ENCODE data around the gene PRR18. TPM values are rescaled to one million over a fixed set of nuclear protein-coding genes. Genes with fewer than 3 reads are reported as not detected.

The PRR18 gene
- total RNA-seq, 1 experiment from 2014 or later: 0.07 TPM

DNA sequence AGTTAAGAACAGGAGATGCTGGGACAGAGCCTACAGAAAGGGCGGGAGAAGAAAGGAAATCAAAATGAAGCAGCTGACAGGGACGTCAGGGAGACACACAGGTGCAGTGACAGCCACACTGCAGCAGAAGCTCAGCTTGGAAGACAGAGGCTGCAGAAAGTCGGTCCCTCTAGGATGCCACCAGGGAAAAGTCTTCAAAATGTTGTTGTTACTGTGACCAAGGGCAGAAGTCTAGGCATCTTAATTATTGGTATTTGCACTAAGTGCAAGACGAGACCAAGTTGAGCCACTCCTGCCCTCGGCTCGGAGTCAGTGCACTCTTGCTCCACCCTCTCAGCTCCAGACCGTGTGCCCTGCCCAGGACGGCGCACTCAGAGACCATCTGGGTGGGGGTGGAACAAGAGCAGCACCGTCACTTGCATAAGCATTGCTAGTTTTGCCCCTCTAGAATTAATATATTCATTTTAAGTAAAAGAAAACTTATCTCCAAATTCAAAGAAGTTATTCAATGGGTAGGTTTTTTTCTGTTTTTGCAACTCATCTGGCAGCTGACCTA is 2.6 kb downstream of the PRR18 start:
- Histone ChIP-seq H3K36me3 (replicated peaks; ENCODE audit: control insufficient read depth, insufficient read depth, low read length) (no peaks in the 10 kb centered on the region), H3K27me3 (ENCODE audit: control insufficient read depth, insufficient read depth, low read length) (peaks cover 49% of the 10 kb centered on the region), H3K4me3 (ENCODE audit: insufficient read depth, low read depth, low read length) (no peak overlapping the region)
- DNase-seq: no peak

DNA sequence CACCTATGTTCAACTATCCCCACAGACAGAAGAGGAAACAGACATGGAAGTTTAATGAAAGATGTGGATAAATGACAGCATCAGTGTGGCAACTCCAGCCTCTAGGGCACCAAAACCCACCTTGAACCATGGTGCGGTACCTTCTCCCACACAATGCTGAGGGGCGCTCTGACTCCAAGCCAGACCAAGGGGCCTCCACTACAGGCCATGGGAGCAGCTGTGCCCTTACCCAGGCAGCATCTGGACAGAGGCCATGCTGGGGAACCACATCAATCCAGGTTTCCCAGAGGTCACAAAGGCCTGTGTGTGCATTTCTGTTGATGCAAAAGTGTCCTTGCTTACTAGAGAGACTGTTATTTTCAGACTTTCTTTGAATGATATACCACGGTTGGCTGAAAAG is 4.1 kb downstream of the PRR18 start:
- DNase-seq: no peak
- Histone ChIP-seq H3K4me3 (ENCODE audit: insufficient read depth, low read depth, low read length) (no peak overlapping the region), H3K27me3 (ENCODE audit: control insufficient read depth, insufficient read depth, low read length) (peaks cover 37% of the 10 kb centered on the region), H3K36me3 (replicated peaks; ENCODE audit: control insufficient read depth, insufficient read depth, low read length) (no peaks in the 10 kb centered on the region)

DNA sequence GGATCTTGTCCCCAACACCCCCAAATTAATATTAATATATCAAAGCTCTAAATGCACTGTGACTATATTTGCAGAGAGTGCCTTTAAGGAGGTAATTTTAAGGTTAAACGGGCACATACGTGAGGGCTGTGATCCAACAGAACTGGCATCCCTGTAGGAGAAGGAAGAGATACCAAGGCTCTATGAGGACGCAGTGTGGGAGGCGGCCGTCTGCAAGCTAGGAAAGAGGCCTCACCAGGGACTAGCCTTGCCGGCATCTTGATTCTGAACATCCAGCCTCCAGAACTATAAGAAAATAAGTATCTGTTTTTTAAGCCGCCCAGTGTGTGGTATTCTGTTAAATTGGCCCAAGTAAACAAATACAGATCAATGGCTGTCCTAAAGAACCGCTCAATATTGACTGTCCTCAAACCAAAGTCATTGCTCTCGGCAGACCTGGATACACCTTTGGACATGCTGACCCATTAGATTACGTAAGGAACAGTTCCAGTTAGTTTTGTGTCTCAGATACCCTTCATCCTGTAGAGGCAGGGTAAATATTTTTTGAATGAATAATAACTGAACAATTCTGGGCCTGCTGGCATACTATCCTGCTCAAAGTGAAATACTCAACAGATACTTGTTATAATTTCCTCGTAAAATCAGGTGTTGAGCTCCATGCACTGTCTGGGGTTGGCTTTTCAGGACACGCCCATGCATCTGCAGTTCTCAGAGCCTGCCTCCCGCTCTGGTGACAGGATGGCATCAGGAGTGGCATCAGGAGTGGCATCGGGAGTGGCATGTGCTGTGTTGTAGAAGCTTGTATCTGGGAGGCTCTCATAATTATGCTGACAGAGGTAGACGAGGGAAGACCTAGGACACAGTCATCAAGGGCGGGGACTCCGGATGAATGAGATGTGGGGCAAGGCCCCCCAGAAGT is 6.3 kb downstream of the PRR18 start:
- DNase-seq: no peak
- Histone ChIP-seq H3K27me3 (ENCODE audit: control insufficient read depth, insufficient read depth, low read length) (peaks cover 16% of the 10 kb centered on the region), H3K36me3 (replicated peaks; ENCODE audit: control insufficient read depth, insufficient read depth, low read length) (no peaks in the 10 kb centered on the region), H3K4me3 (ENCODE audit: insufficient read depth, low read depth, low read length) (no peak overlapping the region)

DNA sequence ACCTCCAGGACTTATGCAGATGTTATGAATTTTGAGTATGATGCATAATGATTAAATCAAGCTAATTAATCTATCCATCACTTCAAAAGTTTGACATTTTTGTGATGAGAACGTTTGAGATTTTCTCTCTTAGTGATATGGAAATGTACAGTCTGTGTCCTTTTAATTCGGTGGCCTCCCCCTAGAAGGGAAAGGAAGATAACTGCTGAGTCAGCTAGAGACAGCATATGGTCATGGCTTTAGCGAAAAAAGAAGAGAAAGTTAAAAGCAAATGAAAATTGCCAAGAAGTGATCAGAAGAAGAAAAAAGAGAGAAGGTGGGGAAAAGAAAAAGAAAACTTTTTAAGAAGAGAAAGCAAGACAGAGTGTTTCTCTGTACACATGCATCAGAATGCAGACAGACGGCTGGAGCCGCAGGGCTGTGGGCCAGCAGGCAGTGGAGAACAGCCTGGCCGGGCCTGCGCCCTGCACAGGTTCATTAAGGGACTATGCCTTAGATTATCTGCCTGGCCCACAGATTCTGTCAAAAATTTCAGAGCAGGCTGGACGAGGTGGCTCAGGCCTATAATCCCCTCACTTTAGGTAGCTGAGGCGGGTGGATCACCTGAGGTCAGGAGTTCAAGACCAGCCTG is 7.7 kb downstream of the PRR18 start:
- peaks cover 2% of the 10 kb centered on the region for H3K27me3 ChIP-seq (ENCODE audit: control insufficient read depth, insufficient read depth, low read length)
- H3K4me3 ChIP-seq (ENCODE audit: insufficient read depth, low read depth, low read length): no peak overlapping the region
- no peak for DNase-seq
- no peaks in the 10 kb centered on the region for H3K36me3 ChIP-seq (replicated peaks; ENCODE audit: control insufficient read depth, insufficient read depth, low read length)

DNA sequence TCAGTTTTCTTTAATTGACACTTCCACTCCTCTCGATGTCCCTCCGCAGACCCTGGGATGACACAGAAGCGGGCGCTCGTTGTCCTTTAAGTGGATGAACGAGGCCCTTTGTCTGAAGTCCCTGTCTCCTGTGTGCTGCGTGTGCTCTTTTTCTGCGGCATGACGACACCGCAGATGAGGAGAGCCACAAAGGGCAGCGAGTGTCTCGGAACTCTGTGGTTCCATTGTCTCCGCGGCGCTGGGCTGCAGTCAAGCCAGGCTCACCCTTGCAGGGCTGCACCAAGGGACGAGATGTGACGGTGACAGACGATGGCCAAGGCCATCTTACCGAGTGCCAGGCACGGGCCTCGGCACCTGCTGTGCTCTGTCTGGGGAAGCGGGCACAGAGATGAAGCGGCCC is 10.6 kb downstream of the PRR18 start:
- Histone ChIP-seq H3K36me3 (replicated peaks; ENCODE audit: control insufficient read depth, insufficient read depth, low read length) (no peaks in the 10 kb centered on the region), H3K27me3 (ENCODE audit: control insufficient read depth, insufficient read depth, low read length) (no peaks in the 10 kb centered on the region), H3K4me3 (ENCODE audit: insufficient read depth, low read depth, low read length) (no peak overlapping the region)
- DNase-seq: no peak

DNA sequence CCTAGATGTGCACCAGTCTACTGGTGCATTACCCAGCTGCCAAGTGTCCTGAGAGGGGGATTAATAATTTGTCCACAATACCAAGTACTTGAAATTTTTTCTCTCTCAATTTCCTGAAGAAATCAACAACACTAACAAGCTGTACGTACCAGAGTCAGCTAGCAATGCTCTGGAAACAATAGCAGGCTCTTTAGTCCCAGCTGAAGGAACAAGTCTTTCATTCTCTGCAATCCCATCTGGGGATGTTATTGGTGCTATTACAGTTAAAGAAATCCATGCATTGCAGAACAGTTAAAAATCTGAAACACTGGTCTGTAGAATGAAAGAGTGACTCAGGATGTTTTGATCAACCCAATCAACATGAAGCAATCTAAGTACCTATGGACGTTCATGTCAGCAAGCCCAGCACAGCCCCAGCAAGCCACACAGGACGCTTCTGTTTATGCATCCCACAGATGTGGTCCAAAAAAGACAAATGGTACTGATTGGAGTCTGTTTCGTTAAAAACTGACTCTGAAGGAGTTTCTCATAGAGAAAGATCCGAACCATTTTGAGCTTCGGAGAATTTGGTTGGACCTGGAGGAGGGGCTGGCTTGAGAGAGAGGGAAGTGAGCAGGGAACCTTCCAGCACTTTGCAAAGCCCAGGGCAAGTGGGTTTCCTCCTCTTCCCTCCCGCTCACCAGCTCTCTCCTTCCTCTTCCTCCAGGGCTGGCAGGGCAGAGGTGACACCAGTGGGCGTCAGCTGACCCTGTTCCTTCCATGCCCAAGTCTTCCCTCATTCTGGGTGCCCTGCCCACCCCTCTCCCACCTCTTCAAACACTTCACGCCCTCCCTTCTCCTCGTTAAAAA is 11.9 kb downstream of the PRR18 start:
- Histone ChIP-seq H3K4me3 (ENCODE audit: insufficient read depth, low read depth, low read length) (no peak overlapping the region), H3K27me3 (ENCODE audit: control insufficient read depth, insufficient read depth, low read length) (no peaks in the 10 kb centered on the region), H3K36me3 (replicated peaks; ENCODE audit: control insufficient read depth, insufficient read depth, low read length) (no peaks in the 10 kb centered on the region)
- no peak for DNase-seq

DNA sequence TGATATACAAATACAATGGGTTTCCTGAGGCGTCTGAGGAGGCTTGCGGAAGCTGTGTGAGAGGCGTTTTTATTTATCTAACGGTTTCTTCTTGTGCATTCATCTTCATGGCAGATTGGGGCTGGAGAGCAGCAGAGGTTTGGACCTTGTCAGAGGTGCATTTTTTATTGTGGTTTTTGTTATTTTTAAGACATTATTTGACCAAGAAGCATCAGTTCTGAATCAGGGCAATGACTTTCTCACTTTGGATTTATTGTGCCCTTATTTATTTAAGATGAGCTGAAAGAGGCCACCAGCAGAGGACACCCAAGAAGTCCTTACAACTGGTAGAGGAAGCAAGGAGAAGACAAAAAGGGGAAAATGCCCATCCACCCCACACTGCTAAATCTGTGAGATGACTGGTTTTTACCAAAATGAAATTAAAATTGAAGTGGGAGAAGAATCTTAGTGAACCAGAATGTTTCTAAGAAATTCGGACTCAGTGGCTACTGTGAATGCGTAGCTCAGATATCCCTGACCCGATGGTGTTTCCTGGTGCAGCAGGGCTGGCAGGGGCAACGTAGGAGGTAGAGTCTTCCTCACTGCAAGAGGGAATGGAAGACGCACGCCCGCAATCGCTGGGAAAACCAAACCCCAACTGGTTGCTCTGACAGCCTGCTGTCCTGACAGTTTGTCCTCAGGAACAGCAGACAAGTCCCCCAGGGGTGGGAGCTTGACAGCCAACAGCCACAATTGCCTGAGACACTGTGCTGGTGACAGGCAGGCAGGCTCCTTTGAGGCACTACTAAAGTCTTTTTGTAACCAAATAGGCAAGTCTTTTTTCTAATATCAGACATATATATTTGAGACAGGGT is 14.2 kb downstream of the PRR18 start:
- no peak overlapping the region for H3K4me3 ChIP-seq (ENCODE audit: insufficient read depth, low read depth, low read length)
- no peaks in the 10 kb centered on the region for H3K27me3 ChIP-seq (ENCODE audit: control insufficient read depth, insufficient read depth, low read length)
- no peaks in the 10 kb centered on the region for H3K36me3 ChIP-seq (replicated peaks; ENCODE audit: control insufficient read depth, insufficient read depth, low read length)
- no peak for DNase-seq

DNA sequence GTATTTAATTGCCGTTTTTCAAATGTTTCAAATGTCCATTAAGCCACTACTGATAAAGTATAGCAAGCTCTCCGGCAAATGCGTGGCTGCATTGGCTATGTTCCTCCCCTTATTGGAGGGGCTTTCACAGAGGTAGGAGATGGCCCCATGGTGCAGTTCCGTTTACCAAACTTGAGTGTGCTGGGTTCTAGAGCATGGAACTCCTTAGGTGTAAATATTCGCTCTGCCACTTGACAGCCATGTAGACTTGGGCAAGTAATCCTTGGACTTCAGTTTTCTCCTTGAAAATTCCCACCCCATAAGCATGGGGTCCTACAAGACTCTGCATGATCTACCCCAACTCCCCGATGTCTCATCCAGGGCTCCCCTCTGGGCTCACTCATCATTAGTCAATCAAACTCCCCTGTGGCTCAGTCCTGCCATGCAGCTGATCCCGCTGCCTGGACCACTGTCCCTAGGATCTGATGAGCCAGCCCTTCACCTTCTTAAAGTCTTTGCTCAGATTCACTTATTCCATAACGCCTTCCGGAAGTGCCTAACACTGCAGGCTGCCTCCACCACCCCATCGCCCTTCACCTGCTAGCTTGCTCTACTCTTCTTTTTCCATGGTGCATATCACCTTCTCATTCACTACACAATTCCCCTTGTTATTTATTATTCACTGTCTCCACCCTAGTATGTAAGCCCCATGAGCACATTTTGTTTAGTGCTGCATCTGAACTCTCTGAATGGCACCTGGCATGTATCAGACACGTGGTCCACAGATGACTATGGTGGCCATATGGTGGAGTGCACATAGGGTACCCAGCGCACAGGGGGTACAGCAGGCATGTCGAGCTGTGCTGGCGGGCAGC is 18.8 kb downstream of the PRR18 start:
- H3K27me3 ChIP-seq (ENCODE audit: control insufficient read depth, insufficient read depth, low read length): no peaks in the 10 kb centered on the region
- H3K4me3 ChIP-seq (ENCODE audit: insufficient read depth, low read depth, low read length): no peak overlapping the region
- DNase-seq: no peak

DNA sequence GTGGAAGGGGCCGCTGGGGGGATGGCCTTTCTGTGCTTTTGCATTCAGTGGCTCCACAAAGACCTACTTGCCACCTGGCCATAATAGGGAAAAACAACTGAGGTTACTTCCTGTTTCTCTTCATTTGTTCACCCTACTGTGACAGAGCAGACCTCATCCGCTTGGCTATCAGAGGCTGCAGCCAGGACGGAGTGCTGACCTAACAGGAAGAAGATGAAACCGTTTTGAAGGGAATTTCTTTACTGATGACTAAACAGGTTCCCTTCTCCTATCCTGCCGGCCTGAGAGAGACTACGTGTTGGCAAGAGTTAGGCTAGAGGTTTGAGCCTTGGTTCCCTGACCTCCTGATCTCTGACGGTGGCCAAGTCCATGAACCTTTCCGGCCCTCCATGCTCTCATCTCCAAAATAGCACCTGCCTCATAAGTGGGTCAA is 21.3 kb downstream of the PRR18 start:
- no peak for DNase-seq
- no peaks in the 10 kb centered on the region for H3K36me3 ChIP-seq (replicated peaks; ENCODE audit: control insufficient read depth, insufficient read depth, low read length)
- no peaks in the 10 kb centered on the region; the same call in 1 of the 2 replicates for H3K27me3 ChIP-seq (ENCODE audit: control insufficient read depth, insufficient read depth, low read length)
- H3K4me3 ChIP-seq (ENCODE audit: insufficient read depth, low read depth, low read length): no peak overlapping the region

More for the DNA sequence above, 18.8 kb downstream of the PRR18 start:
- no peaks in the 10 kb centered on the region for H3K36me3 ChIP-seq (replicated peaks; ENCODE audit: control insufficient read depth, insufficient read depth, low read length)

DNA sequence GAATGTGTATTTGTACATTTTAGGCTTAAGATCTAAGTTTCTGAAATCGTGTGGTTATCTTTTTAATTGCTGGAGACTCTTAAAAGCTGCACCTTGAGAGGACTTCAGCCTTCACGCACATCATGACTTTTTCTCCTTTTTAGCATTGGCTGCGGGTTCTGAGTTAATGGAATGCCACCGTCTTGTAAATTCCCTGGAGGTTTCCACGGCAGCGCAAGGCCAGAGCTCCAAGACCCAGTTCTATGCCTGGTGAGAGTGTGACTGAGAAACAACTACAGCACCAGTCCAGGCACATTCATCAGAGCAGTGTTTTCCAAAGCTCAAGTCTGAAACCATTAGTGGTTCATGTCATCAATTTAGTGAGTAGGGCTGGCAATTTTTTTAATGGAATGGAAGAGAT is 23.0 kb downstream of the PRR18 start:
- no peak overlapping the region for H3K4me3 ChIP-seq (ENCODE audit: insufficient read depth, low read depth, low read length)
- DNase-seq: no peak
- H3K36me3 ChIP-seq (replicated peaks; ENCODE audit: control insufficient read depth, insufficient read depth, low read length): no peaks in the 10 kb centered on the region
- H3K27me3 ChIP-seq (ENCODE audit: control insufficient read depth, insufficient read depth, low read length): no peaks in the 10 kb centered on the region; the same call in 1 of the 2 replicates

DNA sequence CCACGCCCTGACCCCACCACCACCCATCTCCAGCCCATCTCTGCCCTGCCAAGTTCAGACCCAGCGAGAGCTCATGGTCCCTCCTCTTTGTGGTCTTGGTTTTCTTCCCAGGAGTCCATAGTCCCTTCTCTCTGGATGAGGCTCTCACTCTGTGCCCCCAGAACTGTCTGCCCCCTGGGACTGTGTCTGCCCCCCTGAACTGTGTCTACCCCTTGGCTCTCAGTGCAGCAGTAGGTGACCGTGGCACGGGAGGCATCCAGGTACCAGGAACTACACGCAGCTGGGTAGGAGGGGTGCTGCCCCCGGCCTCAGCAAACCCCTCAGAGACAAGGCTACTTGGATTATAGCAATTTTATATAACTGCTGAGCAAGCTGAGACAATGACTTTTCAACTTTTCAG is 23.6 kb downstream of the PRR18 start:
- H3K36me3 ChIP-seq (replicated peaks; ENCODE audit: control insufficient read depth, insufficient read depth, low read length): no peaks in the 10 kb centered on the region
- DNase-seq: no peak
- H3K4me3 ChIP-seq (ENCODE audit: insufficient read depth, low read depth, low read length): no peak overlapping the region

DNA sequence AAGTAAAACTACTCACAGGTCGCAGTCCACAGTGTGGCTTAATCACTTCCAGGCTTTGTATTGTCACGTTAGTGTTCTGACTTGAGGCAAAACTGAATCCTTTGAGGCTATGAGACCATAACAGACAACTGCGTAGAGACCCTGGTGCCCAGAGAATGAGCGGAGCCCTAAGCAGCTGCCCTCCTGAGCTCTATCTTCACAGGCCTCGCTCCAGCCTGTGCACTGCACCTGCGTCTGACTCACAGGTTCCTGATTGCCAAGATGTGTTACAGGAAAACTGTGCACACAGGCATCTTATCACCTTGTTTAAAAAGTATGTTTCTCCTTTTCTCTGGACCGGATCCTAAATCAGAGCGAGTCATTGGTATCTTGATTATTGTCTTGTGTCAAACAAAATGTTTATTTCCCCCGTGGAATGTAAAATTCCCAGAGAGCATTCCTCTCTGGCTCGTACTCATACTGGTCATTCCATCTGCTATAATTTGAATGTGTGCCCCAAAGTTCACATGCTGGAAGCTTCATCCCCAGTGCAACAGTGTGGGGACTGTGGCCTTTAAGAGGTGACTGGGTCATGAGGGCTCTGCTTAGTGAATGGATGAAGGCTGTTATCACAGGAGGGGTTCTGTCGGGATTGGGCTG is 25.7 kb downstream of the PRR18 start:
- no peaks in the 10 kb centered on the region; the same call in 1 of the 2 replicates for H3K27me3 ChIP-seq (ENCODE audit: control insufficient read depth, insufficient read depth, low read length)
- H3K36me3 ChIP-seq (replicated peaks; ENCODE audit: control insufficient read depth, insufficient read depth, low read length): no peaks in the 10 kb centered on the region
- H3K4me3 ChIP-seq (ENCODE audit: insufficient read depth, low read depth, low read length): no peak overlapping the region
- DNase-seq: no peak

More for the DNA sequence above, 23.6 kb downstream of the PRR18 start:
- no peaks in the 10 kb centered on the region; the same call in 1 of the 2 replicates for H3K27me3 ChIP-seq (ENCODE audit: control insufficient read depth, insufficient read depth, low read length)
